Calu3 (cell line): ENCODE measurements around the gene MTMR3. TPM values are rescaled to one million over a fixed set of nuclear protein-coding genes. Genes with fewer than 3 reads are reported as not detected.

Experiments
- BruUV-seq: library from RNA; stranded (reverse); fragments of 400-500 nt; replicated peaks from 2 replicates; lab custom pipeline; 2021; lab: Mats Ljungman, UMichigan
- CTCF ChIA-PET: fragments of 300-600 bp; sonication (Branson Sonifier 250); formaldehyde crosslinking; loops from one replicate; lab custom pipeline; 2022; ENCODE audit warnings: antibody characterized with exemption; lab: Charles Lee
- DNase-seq: peaks from one replicate; pipeline ENCODE4 v3.0.0; 2022
- H3K27ac Mint-ChIP-seq: one replicate; pipeline ENCODE4 v1.8.0; 2022; ENCODE audit warnings: mixed read lengths; ENCODE audit not compliant: unreplicated experiment
- H3K27me3 Mint-ChIP-seq: one replicate; pipeline ENCODE4 v1.8.0; 2022; ENCODE audit warnings: mixed read lengths; ENCODE audit not compliant: unreplicated experiment
- H3K36me3 Mint-ChIP-seq: one replicate; pipeline ENCODE4 v1.8.0; 2022; ENCODE audit warnings: mild to moderate bottlenecking, moderate library complexity, mixed read lengths; ENCODE audit not compliant: insufficient read depth, unreplicated experiment
- H3K4me1 Mint-ChIP-seq: one replicate; pipeline ENCODE4 v1.8.0; 2022; ENCODE audit warnings: mild to moderate bottlenecking, low read depth, mixed read lengths; ENCODE audit not compliant: unreplicated experiment
- H3K4me3 Mint-ChIP-seq: one replicate; pipeline ENCODE4 v1.8.0; 2022; ENCODE audit warnings: mild to moderate bottlenecking, low read depth, moderate library complexity, mixed read lengths; ENCODE audit not compliant: unreplicated experiment
- H3K9me3 Mint-ChIP-seq: one replicate; pipeline ENCODE4 v1.8.0; 2022; ENCODE audit warnings: low read depth, mixed read lengths; ENCODE audit not compliant: unreplicated experiment
- intact Hi-C: fragments of 100-400 bp; cut with micrococcal nuclease; formaldehyde crosslinking; loops from one replicate; pipeline ENCODE4 v1.10.0; 2022; ENCODE audit not compliant: unreplicated experiment
- total RNA-seq: library from RNA; stranded (reverse); gene quantifications from 2 replicates; pipeline ENCODE4 v1.2.3, GENCODE V29; 2022
- TF ChIP-seq, protein P1 (sequence below): fragments of 200-600 bp; IDR thresholded peaks from one replicate; pipeline ENCODE4 v1.8.0; 2022; ENCODE audit warnings: antibody characterized with exemption; ENCODE audit not compliant: unreplicated experiment

MTMR3 gene
- total RNA-seq, 1 experiment from 2014 or later, result 34.5 TPM

DNA sequence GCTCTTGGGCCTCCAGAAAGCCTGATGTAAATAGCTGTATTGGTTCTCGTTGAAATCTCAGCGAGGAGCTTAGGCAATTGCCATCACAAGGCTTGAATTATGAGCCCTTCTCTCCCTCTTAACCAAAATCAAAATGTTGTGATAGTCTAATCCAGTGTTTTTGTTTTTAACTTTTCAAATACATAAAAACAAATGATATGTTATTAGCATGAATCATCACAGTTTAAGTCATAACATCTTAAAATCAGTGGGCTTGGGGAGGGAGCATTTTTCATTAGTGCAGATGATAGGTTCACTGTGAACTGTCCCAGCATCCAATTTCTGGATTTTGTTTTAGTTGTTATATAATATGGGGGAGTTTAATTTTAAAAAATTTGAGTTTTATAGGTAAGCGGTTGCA lies 148.4 kb downstream of the MTMR3 start:
- TF ChIP-seq, protein P1, sequence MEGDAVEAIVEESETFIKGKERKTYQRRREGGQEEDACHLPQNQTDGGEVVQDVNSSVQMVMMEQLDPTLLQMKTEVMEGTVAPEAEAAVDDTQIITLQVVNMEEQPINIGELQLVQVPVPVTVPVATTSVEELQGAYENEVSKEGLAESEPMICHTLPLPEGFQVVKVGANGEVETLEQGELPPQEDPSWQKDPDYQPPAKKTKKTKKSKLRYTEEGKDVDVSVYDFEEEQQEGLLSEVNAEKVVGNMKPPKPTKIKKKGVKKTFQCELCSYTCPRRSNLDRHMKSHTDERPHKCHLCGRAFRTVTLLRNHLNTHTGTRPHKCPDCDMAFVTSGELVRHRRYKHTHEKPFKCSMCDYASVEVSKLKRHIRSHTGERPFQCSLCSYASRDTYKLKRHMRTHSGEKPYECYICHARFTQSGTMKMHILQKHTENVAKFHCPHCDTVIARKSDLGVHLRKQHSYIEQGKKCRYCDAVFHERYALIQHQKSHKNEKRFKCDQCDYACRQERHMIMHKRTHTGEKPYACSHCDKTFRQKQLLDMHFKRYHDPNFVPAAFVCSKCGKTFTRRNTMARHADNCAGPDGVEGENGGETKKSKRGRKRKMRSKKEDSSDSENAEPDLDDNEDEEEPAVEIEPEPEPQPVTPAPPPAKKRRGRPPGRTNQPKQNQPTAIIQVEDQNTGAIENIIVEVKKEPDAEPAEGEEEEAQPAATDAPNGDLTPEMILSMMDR, result no peak
- intact Hi-C loops, result no loop called here

DNA sequence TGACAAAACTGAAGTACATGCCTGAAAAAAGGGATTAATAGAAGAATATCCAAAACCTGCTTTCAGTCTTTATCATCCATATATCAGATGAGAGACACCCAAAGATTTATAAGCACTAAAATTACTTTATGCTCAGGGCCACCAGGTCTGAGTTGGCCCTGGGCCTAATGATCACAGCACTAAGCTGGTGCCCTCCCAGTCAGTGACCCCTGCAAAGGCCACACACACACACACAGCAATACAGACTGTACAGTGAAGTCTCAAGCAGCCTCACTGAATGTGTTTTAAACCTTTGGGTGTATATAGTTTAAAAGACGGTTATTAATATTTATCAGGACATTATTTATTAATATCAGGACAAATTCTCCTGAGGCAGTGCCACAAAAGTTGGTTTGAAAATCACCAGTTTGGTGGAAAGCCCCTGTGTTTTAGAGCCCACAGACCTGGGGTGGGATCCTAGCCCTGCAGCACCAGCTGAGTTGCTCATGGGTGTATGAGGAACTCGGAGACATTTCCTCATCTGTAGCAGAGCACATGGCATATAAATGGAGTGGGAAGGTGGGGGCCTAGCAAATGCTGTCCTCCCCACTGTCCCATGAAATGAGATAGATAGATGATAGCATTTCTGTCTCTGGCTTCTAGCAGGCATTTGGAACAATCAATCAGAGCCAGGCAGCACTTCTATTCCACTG lies 148.9 kb downstream of the MTMR3 start:
- intact Hi-C loops, result no loop called here
- TF ChIP-seq, protein P1, result no peak
- CTCF ChIA-PET, result no interaction called here
- Mint-ChIP-seq H3K27me3 (no peaks in the 10 kb centered on the region), H3K4me3 (no peak overlapping the region), H3K27ac (no peak overlapping the region), H3K36me3 (peaks cover 11% of the 10 kb centered on the region), H3K4me1 (peaks cover 24% of the 10 kb centered on the region), H3K9me3 (no peaks in the 10 kb centered on the region)
- no TSS peak for BruUV-seq
- no peak for DNase-seq

More for the DNA sequence above, 148.4 kb downstream of the MTMR3 start:
- no TSS peak for BruUV-seq
- Mint-ChIP-seq H3K4me3 (no peak overlapping the region), H3K27ac (no peak overlapping the region), H3K4me1 (peaks cover 24% of the 10 kb centered on the region), H3K27me3 (no peaks in the 10 kb centered on the region), H3K9me3 (no peaks in the 10 kb centered on the region), H3K36me3 (peaks cover 8% of the 10 kb centered on the region)
- no peak for DNase-seq
- CTCF ChIA-PET, result no interaction called here

DNA sequence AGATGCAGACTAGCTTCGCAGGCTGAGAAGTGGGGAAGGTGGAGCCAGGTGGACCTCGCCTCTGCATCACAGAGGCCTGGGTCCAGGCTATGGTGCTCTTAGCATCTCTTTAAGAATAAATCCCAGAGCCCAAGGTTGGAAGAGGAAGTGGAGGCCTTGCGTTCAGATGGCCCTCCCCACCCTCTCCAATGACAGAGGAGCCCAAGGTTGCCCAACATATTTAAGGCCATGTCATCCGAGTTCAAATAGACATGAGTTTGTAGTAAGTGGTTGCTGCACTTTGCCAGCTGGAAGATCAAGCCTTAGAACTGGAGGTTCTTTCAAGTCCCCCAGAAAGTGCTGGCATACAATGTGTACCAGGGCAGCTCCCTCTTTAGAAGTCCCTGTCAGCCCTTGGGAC lies 150.2 kb downstream of the MTMR3 start:
- TF ChIP-seq, protein P1, result no peak
- no peak overlapping the region for H3K4me3 Mint-ChIP-seq
- CTCF ChIA-PET, result interaction anchor here (0.8 kb wide), 1 partner anchor 30 kb away, joined by 3 read pairs; no protein-coding TSS in a partner anchor
- intact Hi-C loops, result no loop called here
- BruUV-seq, result no TSS peak
- no peak overlapping the region for H3K27ac Mint-ChIP-seq
- H3K36me3 Mint-ChIP-seq, result peaks cover 12% of the 10 kb centered on the region
- no peaks in the 10 kb centered on the region for H3K27me3 Mint-ChIP-seq
- H3K4me1 Mint-ChIP-seq, result peaks cover 29% of the 10 kb centered on the region
- H3K9me3 Mint-ChIP-seq, result no peaks in the 10 kb centered on the region
- no peak for DNase-seq

DNA sequence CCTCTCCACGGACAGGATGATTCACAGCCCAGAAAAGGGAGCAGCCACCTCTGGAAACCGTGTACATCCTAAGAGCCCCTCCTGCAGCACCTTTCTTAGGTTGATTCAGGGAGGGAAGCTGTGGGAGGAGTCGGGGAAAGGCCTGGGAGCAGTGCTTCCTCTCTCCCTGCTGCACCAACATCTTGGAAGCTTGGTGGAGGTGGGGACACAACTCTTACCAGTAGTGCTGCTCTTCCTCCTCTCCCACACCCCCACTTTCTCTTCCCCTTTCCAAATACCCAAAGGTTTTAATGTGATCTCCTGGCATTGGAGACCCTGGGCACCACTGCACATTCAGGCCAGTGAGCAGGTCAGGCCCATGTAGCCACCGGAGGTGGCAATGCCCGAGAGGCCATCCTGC lies 150.9 kb downstream of the MTMR3 start:
- Mint-ChIP-seq H3K4me1 (peaks cover 37% of the 10 kb centered on the region), H3K36me3 (peaks cover 19% of the 10 kb centered on the region), H3K27ac (no peak overlapping the region), H3K4me3 (no peak overlapping the region), H3K27me3 (no peaks in the 10 kb centered on the region), H3K9me3 (no peaks in the 10 kb centered on the region)
- DNase-seq, result no peak
- CTCF ChIA-PET, result interaction anchor here (0.8 kb wide), 1 partner anchor 31 kb away, joined by 3 read pairs; no protein-coding TSS in a partner anchor
- BruUV-seq, result no TSS peak
- intact Hi-C loops, result no loop called here
- TF ChIP-seq, protein P1, result no peak
